T47D (cell line): ENCODE results near the gene CFTR.

Source experiments
- DNase-seq, 2 experiments: peaks; one replicate each; pipeline versions ENCODE4 v3.0.0 to v3.0.0-alpha.2; 2011 to 2012; ENCODE audit warnings: low read depth in 1 of 2, low spot score in 1 of 2
- JUND ChIP-seq: IDR thresholded peaks from 2 replicates; pipeline ENCODE4 v1.6.1; 2012; ENCODE audit warnings: low read depth
- in situ Hi-C: cut with HindIII; loops from 2 replicates; pipeline ENCODE4 v1.10.0; 2016; ENCODE audit warnings: low sequenced_read_pairs, low pct_unique_long_range_greater_than_20kb

The CFTR gene

DNA sequence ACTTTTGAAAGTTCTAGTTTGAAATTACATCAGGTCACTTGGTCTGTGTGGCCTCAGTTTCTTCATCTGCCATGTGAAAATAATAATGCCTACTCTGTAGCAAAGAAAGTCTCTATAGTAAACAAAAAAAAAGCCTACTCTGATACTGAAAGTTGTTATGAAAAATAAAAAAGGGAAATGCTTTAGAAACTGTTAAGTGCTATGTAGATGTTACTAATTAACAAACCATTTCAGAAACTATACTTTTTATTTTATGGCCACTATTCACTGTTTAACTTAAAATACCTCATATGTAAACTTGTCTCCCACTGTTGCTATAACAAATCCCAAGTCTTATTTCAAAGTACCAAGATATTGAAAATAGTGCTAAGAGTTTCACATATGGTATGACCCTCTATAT is 50.6 kb downstream of the CFTR start:
- in situ Hi-C loops: no loop called here
- no peak for TF ChIP-seq JUND
- DNase-seq: no peak

DNA sequence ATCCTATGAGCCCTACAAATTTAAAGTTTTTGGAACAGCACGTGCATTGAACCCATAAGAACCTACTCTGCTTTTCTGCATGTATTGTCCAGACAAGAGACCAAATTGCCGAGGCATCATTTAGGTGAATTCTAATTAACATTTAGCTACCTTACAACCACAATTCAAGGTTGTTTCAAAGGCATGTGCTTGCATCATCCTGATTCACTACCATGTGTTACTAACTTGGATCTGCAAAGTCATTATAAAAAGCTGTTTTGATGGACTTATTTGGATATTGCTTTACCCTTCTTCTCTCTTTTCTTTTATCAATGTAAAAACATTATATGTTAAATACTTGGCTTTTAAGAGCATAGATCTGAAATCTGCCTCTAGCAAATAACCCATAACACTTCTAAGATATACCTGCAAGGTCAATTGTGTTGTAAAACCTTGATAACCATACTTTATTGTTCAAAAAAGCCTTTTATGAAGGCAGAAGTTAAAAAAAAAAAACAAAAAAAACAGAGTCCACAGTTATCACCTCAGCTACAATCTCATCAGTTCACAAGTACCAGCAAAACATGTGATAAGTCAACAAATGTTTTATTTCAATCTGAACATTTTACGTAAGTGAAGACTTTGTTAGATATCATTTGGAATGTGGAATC is 51.9 kb downstream of the CFTR start:
- no peak for DNase-seq
- TF ChIP-seq JUND: no peak
- in situ Hi-C loops: no loop called here

DNA sequence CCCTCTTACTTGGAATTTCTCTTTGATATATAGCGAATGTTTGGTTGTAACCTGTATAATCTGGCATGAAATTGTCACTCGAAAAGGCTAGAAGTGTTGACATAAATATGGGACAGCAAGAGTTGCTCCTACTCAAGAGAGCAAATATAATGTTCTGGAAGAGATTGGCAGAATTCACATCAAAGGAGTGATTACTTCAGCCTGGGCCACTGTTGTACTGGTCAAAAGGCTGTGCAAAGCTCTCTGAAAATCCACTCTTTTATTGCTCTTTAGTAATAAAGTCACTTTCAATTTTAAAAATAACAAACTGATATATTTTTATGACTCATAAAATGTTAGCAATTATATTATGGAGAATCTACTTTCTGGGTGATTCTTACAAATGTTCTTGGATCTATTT is 58.2 kb downstream of the CFTR start:
- TF ChIP-seq JUND: no peak
- DNase-seq: no peak
- in situ Hi-C loops: no loop called here

GRCh38 chr7:117544061-117544460 is 64.2 kb downstream of the CFTR start:
- DNase-seq: no peak
- in situ Hi-C loops: no loop called here
- TF ChIP-seq JUND: no peak

DNA sequence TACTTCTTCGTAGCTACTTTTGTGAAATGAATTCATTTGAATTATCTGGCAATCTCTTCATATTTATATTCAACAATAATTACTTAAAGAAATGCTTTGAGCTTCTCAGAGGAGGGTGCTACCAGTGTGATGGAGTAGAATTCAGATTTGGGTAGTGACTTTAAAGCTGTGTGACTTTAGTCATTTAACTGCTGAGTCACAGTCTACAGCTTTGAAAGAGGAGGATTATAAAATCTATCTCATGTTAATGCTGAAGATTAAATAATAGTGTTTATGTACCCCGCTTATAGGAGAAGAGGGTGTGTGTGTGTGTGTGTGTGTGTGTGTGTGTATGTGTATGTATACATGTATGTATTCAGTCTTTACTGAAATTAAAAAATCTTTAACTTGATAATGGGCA is 68.2 kb downstream of the CFTR start:
- in situ Hi-C loops: no loop called here

GRCh38 chr7:117550625-117551024 is 70.8 kb downstream of the CFTR start:
- no peak for TF ChIP-seq JUND
- DNase-seq: no peak
- in situ Hi-C loops: no loop called here

More for the DNA sequence above, 68.2 kb downstream of the CFTR start:
- DNase-seq: no peak
- no peak for TF ChIP-seq JUND

DNA sequence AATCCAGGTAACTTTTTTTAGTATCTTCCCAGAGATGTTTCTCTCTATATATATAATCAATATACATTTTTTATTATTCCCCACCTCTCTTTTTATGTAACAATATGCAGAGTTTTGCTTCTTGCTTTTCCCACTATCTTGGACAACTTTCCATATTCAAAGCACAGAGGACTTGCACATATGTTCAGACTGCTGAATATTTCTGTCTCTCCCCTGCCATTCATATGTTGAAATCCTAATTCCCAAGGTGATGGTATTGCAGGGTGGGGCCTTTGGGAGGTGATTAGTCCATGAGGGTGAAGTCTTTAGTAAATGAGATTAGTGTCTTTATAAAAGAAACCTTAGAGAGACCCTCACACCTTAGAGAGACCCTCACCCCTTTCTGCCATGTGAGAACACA is 72.8 kb downstream of the CFTR start:
- no peak for DNase-seq
- no peak for TF ChIP-seq JUND
- in situ Hi-C loops: no loop called here

- TF ChIP-seq JUND: no peak
- in situ Hi-C loops: no loop called here
- DNase-seq: no peak
Observed at GRCh38 chr7:117555260-117555659, 75.4 kb downstream of the CFTR start.

DNA sequence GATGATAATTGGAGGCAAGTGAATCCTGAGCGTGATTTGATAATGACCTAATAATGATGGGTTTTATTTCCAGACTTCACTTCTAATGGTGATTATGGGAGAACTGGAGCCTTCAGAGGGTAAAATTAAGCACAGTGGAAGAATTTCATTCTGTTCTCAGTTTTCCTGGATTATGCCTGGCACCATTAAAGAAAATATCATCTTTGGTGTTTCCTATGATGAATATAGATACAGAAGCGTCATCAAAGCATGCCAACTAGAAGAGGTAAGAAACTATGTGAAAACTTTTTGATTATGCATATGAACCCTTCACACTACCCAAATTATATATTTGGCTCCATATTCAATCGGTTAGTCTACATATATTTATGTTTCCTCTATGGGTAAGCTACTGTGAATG is 79.6 kb downstream of the CFTR start:
- TF ChIP-seq JUND: no peak
- DNase-seq: no peak
- in situ Hi-C loops: no loop called here

GRCh38 chr7:117560030-117560429 is 80.2 kb downstream of the CFTR start:
- in situ Hi-C loops: no loop called here
- no peak for TF ChIP-seq JUND
- DNase-seq: no peak

- in situ Hi-C loops: no loop called here
- TF ChIP-seq JUND: no peak
- DNase-seq: no peak
Observed at GRCh38 chr7:117562759-117563158, 82.9 kb downstream of the CFTR start.

- TF ChIP-seq JUND: no peak
- no peak for DNase-seq
- in situ Hi-C loops: no loop called here
Observed at GRCh38 chr7:117564080-117564479, 84.3 kb downstream of the CFTR start.

DNA sequence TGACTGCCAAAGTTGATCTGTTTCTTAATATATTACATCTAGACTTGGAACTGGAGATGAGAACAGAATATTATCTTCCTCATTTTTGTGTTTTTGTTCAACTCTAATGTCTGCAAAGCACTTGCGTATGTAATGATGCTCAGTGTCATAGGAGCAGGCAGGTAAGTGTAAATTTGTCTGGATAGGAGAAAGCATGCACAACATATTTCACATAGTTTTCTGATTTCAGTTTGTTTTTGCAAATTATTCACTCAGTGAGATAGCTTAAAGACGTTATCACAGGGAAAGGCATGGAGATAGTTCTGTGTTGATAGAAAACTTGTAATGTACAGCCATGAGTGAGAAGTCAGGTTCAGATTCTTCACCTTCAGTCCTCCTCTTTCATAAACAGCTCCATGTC is 84.8 kb downstream of the CFTR start:
- in situ Hi-C loops: no loop called here
- no peak for DNase-seq
- no peak for TF ChIP-seq JUND

DNA sequence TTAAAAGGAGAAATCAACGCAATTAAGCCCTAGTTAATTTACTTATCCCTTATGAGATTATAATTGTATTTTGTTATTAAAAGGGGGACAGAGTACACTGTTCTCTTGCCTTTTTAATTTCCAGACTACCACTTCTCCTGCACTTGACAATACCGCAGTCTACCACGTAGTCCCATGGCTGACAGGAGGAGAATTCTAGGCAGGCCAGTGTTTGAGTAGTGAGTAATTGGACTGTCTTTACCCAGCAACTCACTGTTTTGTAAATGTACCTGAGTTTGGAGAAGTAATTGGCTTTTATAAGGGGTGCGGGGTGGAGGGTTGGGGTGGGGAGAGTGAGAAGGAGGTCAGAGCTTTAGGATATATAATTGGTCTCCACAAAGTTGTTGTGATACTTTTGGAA is 85.4 kb downstream of the CFTR start:
- no peak for TF ChIP-seq JUND
- DNase-seq: no peak
- in situ Hi-C loops: no loop called here
